Islet of Langerhans (tissue), 1 donor: Measurements from ENCODE around the gene LRFN2.

Source experiments
- FAIRE-seq: peaks from one replicate; lab custom pipeline; 2011; peaks lifted over from hg19 to GRCh38; lab: Jason Lieb, UNC

The LRFN2 gene

DNA sequence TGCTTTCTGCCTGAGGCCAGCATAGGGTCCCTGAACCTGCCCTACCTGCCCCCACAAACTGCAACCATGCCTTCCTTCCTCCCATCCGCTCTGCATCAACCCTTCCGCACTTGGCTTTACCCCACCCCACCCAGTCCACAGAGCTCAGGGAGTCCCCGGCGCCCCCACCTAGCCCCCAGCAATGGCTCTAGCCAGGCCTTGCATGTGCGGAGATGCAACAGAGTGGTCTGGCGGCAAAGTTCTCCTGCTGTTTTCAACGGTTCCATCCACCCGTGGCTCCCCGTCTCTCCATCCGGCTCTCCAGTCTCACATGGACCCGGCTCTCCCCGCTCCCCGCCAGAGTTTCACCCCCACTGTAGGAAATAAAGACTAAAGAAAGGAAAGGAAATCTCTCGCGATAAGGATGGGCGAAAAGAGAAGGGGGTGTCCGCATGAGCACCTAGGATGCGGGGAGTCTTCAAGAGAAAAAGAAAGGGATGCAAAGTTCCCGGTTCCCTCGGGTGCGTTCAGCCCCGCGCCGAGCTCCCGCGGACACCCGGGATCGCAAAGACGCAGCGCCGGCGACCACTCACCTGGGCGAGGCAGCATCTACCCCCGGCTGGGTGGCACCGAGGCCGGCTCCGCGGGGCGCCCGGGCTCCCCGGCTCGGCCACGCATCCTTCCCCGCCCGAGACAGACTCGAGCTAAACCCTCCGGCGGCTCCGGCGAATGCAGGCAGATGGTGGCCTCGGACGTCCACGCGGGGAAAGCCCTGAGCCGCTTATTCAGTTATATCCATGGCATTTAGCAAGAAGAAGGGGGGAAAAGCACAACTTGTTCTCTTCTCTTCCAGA lies 579 bp downstream of the LRFN2 start:
- FAIRE-seq = no peak

DNA sequence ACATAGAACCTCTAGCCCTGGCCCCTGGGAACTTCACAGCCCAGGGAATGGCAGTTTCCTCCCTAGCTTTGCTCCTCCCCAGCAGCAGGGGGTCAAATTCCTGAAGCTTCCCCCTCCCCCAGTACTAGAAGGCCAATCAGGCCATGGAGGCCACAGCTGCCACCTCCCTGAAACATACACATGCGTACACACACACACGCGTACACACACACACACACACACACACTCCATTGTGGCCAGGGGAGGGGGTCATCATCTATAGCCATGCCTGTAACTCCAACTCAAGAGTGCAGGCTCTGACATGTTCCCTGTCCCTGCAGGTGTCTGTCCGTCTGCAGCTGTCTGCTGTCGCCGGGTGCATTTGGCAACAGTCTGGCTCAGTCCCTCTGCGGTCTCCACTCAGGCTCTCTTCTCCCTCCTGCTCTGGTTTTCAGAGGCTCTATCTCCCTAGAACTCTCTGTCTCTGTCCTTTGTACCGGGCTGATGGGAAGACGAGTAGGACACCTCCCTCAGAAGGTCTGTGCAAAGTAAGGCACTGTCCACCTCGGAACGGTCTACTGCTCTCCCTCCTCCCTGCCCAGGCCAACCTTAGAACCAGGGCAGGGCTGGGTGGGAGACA lies 1.4 kb downstream of the LRFN2 start:
- FAIRE-seq = no peak

DNA sequence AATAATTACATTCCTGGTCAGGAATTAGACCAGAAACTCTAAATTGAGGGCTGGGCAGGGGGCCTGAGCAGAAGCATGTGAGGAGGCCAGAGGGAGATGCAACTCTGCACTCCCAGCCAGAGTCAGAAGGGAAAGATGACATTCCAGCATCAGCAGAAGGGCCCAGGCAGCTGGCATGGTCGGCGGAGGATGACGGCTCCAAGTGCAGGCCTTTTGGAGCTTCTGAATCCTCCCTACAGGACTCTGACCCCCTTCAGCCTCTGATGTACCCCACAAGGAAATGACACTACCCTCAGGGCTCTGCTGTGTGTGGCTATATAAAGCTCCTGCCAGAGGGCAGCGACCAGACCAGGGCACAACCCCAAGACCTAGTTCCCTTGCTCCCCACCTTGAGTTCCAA lies 1.9 kb downstream of the LRFN2 start:
- FAIRE-seq = no peak

- FAIRE-seq = no peak
These were observed 2.4 kb downstream of the LRFN2 start for GRCh38 chr6:40584741-40585140.

DNA sequence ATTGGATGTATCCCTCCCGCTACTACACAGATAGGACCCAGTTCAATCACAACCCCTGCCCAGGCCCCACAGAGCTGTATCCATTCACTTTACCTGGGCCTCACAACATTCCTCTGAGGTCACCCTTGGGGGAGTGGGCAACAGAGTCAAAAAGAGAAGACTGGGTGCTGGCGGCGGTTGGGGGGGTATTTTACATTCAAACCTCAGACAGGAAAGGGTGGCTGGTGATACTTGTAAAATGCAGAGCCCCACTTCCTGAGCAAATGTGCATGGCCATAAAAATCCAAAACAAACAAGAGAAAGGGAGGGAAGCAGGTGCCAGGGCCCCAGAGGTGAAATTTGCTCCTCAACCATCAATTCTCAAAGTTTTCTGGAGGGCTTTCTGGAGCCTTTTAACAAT lies 3.5 kb downstream of the LRFN2 start:
- no peak for FAIRE-seq

- no peak for FAIRE-seq
These were observed 4.3 kb downstream of the LRFN2 start for GRCh38 chr6:40582892-40583291.

DNA sequence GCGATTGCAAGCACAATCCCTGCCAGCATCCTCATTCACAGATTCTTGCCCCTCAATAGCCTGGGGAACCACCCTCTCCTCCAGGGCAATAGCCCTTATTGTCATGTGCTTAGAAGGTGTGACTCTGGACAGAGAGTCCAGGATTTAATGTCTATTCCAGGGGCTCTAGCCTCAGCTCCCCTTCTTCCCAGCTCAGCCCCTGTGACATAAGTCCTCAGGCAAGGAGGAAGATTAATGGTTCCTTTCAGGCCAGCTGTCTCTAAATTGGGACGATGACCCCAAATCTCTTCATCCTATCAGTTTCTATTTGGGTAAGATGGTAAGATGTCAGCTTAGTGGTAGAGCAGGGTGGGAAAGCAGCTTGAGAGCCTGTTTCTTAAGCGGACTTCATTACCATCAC lies 8.1 kb downstream of the LRFN2 start:
- FAIRE-seq = no peak

DNA sequence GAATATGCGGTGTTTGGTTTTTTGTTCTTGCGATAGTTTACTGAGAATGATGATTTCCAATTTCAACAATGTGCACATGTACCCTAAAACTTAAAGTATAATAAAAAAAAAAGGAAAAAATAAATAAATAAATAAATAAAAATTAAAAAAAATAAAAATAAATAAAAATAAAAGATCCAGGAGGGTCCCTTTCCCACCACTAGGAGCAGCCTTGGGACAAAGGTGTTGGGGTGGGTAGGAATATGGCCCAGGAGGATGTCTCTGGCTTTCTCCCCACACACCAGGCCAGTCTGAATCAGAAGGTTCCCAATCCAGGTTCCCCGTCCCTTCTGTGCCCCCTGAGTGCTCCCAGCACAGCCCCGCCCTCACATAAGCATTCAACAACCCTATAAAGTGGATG lies 9.5 kb downstream of the LRFN2 start:
- FAIRE-seq = no peak

DNA sequence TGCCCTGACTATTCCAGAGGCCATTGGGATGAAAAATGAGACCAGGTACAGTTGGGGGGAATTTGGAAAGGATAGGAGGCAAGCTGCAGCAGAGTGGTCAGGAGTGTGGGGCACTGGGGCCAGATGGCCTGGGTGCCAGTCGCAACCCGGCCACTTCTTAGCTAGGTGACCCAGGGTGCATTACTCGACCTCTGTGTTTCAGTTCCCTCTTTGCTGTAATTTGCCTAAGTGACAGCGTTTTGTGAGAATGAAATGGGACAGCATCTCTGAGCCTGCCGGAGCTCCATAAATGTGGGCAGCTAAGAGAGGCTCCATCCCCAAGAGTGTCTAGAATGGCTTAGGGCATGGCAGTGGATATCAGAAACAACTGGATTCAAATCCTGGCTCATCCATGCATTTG lies 13.9 kb downstream of the LRFN2 start:
- FAIRE-seq = no peak

GRCh38 chr6:40569162-40569910 lies 17.8 kb downstream of the LRFN2 start:
- FAIRE-seq = no peak

DNA sequence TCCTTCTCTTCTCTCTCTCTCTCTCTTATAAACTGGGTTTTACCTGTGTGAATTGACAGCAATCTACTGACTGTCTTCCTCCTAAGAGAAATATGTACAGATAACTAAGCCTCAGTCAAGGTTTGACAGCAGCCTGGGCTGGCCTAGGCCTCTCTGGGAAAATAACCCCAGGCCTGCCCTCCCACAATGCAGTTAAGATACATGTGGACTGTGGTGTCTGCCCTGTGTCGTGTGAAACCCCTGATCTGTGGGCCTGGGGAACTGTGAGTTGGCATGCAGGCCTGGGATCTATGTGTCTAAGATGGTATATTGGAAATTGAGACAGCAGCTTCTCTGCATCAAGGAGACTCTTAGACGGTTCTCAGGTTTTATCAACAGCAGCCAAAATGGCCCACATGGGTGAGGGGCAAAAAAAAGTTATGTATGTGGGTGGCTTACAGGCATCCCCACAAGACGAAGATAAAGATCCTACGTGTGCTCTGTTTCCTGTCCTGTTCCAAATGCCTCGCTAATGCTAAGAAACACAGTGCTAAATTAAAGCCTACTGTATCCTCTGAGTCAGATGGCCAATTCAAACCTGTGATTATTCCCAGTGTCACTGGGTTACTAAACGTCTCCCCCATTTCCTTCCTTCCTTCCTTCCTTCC lies 19.0 kb downstream of the LRFN2 start:
- FAIRE-seq = no peak

DNA sequence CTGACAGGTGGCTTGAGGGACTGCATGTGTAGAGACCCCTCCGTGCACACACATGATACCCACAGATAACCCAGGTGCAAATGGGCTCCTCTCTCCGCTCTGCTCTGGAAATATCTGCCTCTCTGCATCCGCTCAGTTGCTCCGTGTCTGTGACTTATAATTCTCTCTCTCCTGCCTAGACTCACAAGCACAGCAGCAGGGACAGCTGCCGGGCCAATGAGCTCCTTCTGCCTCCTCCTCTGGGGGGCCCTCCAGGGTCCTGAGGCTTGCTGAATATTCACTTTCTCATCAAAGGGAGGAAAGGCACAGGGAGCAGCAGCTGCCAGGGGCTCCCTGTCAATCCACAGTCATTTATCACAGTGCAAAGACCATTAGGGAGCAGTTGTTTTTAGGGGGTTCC lies 24.1 kb downstream of the LRFN2 start:
- no peak for FAIRE-seq

DNA sequence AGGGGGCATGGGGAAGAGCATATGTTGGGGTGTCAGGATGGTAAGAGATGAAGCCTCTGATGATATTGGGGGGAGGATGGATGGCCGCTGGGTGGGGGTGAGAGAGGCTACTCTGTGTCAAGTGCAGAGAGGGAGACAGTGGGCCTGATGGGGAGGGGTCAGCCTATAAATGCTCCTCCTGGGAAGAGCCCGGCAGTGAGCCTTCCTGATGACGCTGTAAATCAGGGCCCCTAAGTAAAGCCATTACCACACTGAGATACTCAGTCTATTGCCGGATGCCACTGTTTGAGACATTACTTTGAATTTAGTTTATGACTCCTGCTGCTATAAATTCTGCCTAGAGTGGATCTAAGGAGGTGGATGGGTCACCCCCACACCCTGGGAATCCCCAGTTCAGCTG lies 28.1 kb downstream of the LRFN2 start:
- FAIRE-seq = no peak

- FAIRE-seq = no peak
These were observed 29.1 kb downstream of the LRFN2 start for GRCh38 chr6:40558102-40558501.

- no peak for FAIRE-seq
These were observed 30.3 kb downstream of the LRFN2 start for GRCh38 chr6:40556881-40557280.

DNA sequence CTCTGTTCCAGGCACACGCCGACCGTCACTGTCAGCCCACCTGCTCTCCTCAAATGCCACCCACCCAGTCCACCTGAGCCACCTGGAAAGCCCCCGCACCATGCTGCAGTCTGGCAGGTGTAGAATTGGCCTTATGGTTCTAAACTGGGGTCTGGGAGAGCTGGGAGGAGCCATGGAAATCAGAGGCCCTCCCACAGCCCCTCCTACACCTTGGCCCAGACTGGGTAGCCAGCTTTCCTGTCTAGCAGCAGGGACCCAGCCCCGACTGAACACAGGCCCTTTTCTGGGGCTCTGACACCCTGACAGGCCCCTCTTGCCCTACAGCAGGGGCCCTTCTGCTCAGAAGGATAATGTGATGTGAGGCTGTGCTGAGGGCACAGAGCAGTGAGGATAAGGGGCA lies 31.1 kb downstream of the LRFN2 start:
- no peak for FAIRE-seq

- FAIRE-seq = no peak
These were observed 32.1 kb downstream of the LRFN2 start for GRCh38 chr6:40555092-40555491.

GRCh38 chr6:40552941-40553340 lies 34.2 kb downstream of the LRFN2 start:
- FAIRE-seq = no peak

GRCh38 chr6:40551966-40552505 lies 35.1 kb downstream of the LRFN2 start:
- FAIRE-seq = no peak

- FAIRE-seq = no peak
These were observed 36.7 kb downstream of the LRFN2 start for GRCh38 chr6:40550202-40551101.

GRCh38 chr6:40545954-40546353 lies 41.2 kb downstream of the LRFN2 start:
- no peak for FAIRE-seq

- no peak for FAIRE-seq
These were observed 43.4 kb downstream of the LRFN2 start for GRCh38 chr6:40543776-40544175.
